Mucosa of stomach (tissue), 1 donor: ENCODE measurements around the gene DONSON.

Source experiments
- H3K27me3 ChIP-seq: one replicate; pipeline ENCODE4 v1.7.0; 2013; ENCODE audit warnings: mild to moderate bottlenecking, low read length; ENCODE audit not compliant: control insufficient read depth, insufficient read depth
- H3K36me3 ChIP-seq: one replicate; pipeline ENCODE4 v1.7.0; 2013; ENCODE audit warnings: low read length; ENCODE audit not compliant: control insufficient read depth, insufficient read depth
- H3K4me1 ChIP-seq: one replicate; pipeline ENCODE4 v1.7.0; 2013; ENCODE audit warnings: mild to moderate bottlenecking, low read length; ENCODE audit not compliant: control insufficient read depth, insufficient read depth
- H3K4me3 ChIP-seq: one replicate; pipeline ENCODE4 v1.7.0; 2013; ENCODE audit warnings: low read length
- H3K9ac ChIP-seq: one replicate; pipeline ENCODE4 v1.7.0; 2013; ENCODE audit warnings: mild to moderate bottlenecking, low read length, moderate library complexity
- H3K9me3 ChIP-seq: one replicate; pipeline ENCODE4 v1.7.0; 2013; ENCODE audit warnings: mild to moderate bottlenecking, low read length, moderate library complexity; ENCODE audit not compliant: control insufficient read depth
- donor health status: Pancreatic carcinoma.

Gene DONSON

GRCh38 chr21:33544451-33545195 is 43.9 kb downstream of the DONSON start:
- Histone ChIP-seq H3K4me3 (peak overlapping the region; percentile 94), H3K27me3 (no peaks in the 10 kb centered on the region), H3K4me1 (peaks cover 21% of the 10 kb centered on the region), H3K36me3 (peaks cover 3% of the 10 kb centered on the region), H3K9ac (peak overlapping the region; percentile 100), H3K9me3 (no peaks in the 10 kb centered on the region)

- H3K36me3 ChIP-seq, result peaks cover 1% of the 10 kb centered on the region
Measured at GRCh38 chr21:33543505-33544129, 44.9 kb downstream of the DONSON start.

GRCh38 chr21:33542640-33543504 is 45.6 kb downstream of the DONSON start, which contains the start of gene SON:
SON (plus strand) TSS chr21:33543038; CDS start chr21:33543093, 55 bp downstream.
- no peaks in the 10 kb centered on the region for H3K36me3 ChIP-seq
- H3K4me3 ChIP-seq, result peak within 1 kb of the TSS; percentile 94
- H3K9me3 ChIP-seq, result no peaks in the 10 kb centered on the region
- H3K9ac ChIP-seq, result peak within 1 kb of the TSS; percentile 100
- H3K4me1 ChIP-seq, result peaks cover 21% of the 10 kb centered on the region
- no peaks in the 10 kb centered on the region for H3K27me3 ChIP-seq

More at GRCh38 chr21:33543505-33544129, 44.9 kb downstream of the DONSON start:
- Histone ChIP-seq H3K27me3 (no peaks in the 10 kb centered on the region), H3K9me3 (no peaks in the 10 kb centered on the region), H3K4me3 (peak overlapping the region; percentile 94), H3K9ac (peak overlapping the region; percentile 100), H3K4me1 (peaks cover 21% of the 10 kb centered on the region)

- no peaks in the 10 kb centered on the region for H3K36me3 ChIP-seq
- H3K27me3 ChIP-seq, result no peaks in the 10 kb centered on the region
- H3K9ac ChIP-seq, result peak within 1 kb of the TSS; percentile 100
- H3K9me3 ChIP-seq, result no peaks in the 10 kb centered on the region
- peaks cover 21% of the 10 kb centered on the region for H3K4me1 ChIP-seq
- H3K4me3 ChIP-seq, result peak within 1 kb of the TSS; percentile 94
Measured at GRCh38 chr21:33541756-33542639, 46.5 kb downstream of the DONSON start, which contains the start of gene GART. GART (minus strand) TSS chr21:33542117; CDS start chr21:33539315, 2,802 bp downstream.

GRCh38 chr21:33541105-33541711 is 47.3 kb downstream of the DONSON start:
- Histone ChIP-seq H3K36me3 (no peaks in the 10 kb centered on the region), H3K4me3 (peak overlapping the region; percentile 93), H3K9ac (peak overlapping the region; percentile 100), H3K4me1 (peaks cover 21% of the 10 kb centered on the region), H3K27me3 (no peaks in the 10 kb centered on the region), H3K9me3 (no peaks in the 10 kb centered on the region)

GRCh38 chr21:33540711-33541104 is 47.8 kb downstream of the DONSON start:
- H3K9ac ChIP-seq, result no peak overlapping the region
- no peaks in the 10 kb centered on the region for H3K36me3 ChIP-seq
- H3K9me3 ChIP-seq, result no peaks in the 10 kb centered on the region
- H3K4me3 ChIP-seq, result no peak overlapping the region
- H3K27me3 ChIP-seq, result no peaks in the 10 kb centered on the region
- peaks cover 18% of the 10 kb centered on the region for H3K4me1 ChIP-seq

- no peak overlapping the region for H3K9ac ChIP-seq
- no peak overlapping the region for H3K4me3 ChIP-seq
- no peaks in the 10 kb centered on the region for H3K36me3 ChIP-seq
- H3K4me1 ChIP-seq, result peaks cover 13% of the 10 kb centered on the region
- H3K27me3 ChIP-seq, result no peaks in the 10 kb centered on the region
- no peaks in the 10 kb centered on the region for H3K9me3 ChIP-seq
Measured at GRCh38 chr21:33539616-33540015, 48.9 kb downstream of the DONSON start.

- peaks cover 13% of the 10 kb centered on the region for H3K4me1 ChIP-seq
- H3K27me3 ChIP-seq, result no peaks in the 10 kb centered on the region
- H3K36me3 ChIP-seq, result no peaks in the 10 kb centered on the region
- H3K4me3 ChIP-seq, result no peak overlapping the region
- H3K9me3 ChIP-seq, result no peaks in the 10 kb centered on the region
- H3K9ac ChIP-seq, result no peak overlapping the region
Measured at GRCh38 chr21:33537212-33537611, 51.3 kb downstream of the DONSON start.

- Histone ChIP-seq H3K4me1 (no peaks in the 10 kb centered on the region), H3K9ac (no peak overlapping the region), H3K9me3 (no peaks in the 10 kb centered on the region), H3K4me3 (no peak overlapping the region), H3K36me3 (peaks cover 12% of the 10 kb centered on the region), H3K27me3 (no peaks in the 10 kb centered on the region)
Measured at GRCh38 chr21:33531007-33531406, 57.5 kb downstream of the DONSON start.
